LNCaP clone FGC (cell line): Measurements from ENCODE around the gene BTBD9.
A peak's percentile ranks its signal among the peaks of the same experiment; 100 is the strongest.

Experiments used
- DNase-seq: peaks from one replicate; pipeline ENCODE4 v3.0.0-alpha.2; 2011; ENCODE audit warnings: low read depth
- H3K4me3 ChIP-seq: 2 replicates; pipeline ENCODE4 v1.5.1; 2011; ENCODE audit warnings: mild to moderate bottlenecking, low read depth, low read length, control low read depth
- CTCF ChIP-seq: IDR thresholded peaks from 2 replicates; pipeline ENCODE4 v1.5.1; 2012; ENCODE audit warnings: mild to moderate bottlenecking; ENCODE audit not compliant: control insufficient read depth, insufficient read depth; ENCODE audit errors: extremely low read depth

Gene BTBD9

GRCh38 chr6:38673397-38674165, 33.9 kb upstream of the BTBD9 start:
- no peak for TF ChIP-seq CTCF
- DNase-seq, result no peak
- no peak overlapping the region for H3K4me3 ChIP-seq

GRCh38 chr6:38671885-38672467, 32.2 kb upstream of the BTBD9 start:
- no peak overlapping the region for H3K4me3 ChIP-seq
- peak; percentile 78 for TF ChIP-seq CTCF
- peak; percentile 53 for DNase-seq

GRCh38 chr6:38658418-38659167, 18.9 kb upstream of the BTBD9 start:
- TF ChIP-seq CTCF, result no peak
- DNase-seq, result no peak
- H3K4me3 ChIP-seq, result no peak overlapping the region

- DNase-seq, result no peak
- no peak overlapping the region for H3K4me3 ChIP-seq
- no peak for TF ChIP-seq CTCF
These were observed 17.2 kb upstream of the BTBD9 start for GRCh38 chr6:38656896-38657295.

- no peak overlapping the region for H3K4me3 ChIP-seq
- no peak for DNase-seq
- no peak for TF ChIP-seq CTCF
These were observed 14.5 kb upstream of the BTBD9 start for GRCh38 chr6:38654263-38654662.

- H3K4me3 ChIP-seq, result no peak overlapping the region
- TF ChIP-seq CTCF, result no peak
- DNase-seq, result no peak
These were observed 11.5 kb upstream of the BTBD9 start for GRCh38 chr6:38651121-38651784.
